Hepatocyte (in vitro differentiated cells): Measurements from ENCODE around the gene DOC2B.

ENCODE experiments used
- EZH2 ChIP-seq: fragments of 200-600 bp; sonication (generic); IDR thresholded peaks from 2 replicates; pipeline ENCODE4 v1.6.1; 2016; ENCODE audit warnings: antibody characterized with exemption, mild to moderate bottlenecking, borderline replicate concordance
- EZH2phosphoT487 ChIP-seq: fragments of 200-600 bp; sonication (generic); IDR thresholded peaks from one replicate; pipeline ENCODE4 v1.6.1; 2018; ENCODE audit warnings: antibody characterized with exemption, mild to moderate bottlenecking, low read depth, moderate library complexity; ENCODE audit not compliant: unreplicated experiment, severe bottlenecking
- TF ChIP-seq, protein P1 (sequence below): fragments of 200-600 bp; sonication (generic); IDR thresholded peaks from 2 replicates; pipeline ENCODE4 v1.5.1; 2016; ENCODE audit warnings: antibody characterized with exemption, mild to moderate bottlenecking; ENCODE audit not compliant: poor library complexity

DNA sequence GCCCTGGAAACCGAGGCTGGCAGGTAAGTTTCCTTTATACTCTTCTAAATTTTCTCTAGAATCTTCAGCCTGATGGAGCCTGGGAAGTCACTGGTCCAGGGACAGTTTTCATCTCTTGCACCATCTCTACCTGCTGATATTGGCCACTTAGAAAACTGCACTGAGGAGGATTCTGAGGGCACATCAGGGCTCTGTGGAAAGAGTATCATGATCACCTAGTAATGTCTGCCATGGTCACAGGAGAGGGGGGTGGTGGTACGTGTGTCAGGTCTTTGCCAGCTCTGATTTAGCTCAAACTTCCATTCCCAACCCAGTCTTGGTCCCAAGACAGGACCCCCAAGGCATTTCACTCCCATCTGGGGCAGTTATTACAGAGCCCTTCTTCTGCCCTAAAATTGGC lies 35.2 kb upstream of the DOC2B start:
- TF ChIP-seq, protein P1, sequence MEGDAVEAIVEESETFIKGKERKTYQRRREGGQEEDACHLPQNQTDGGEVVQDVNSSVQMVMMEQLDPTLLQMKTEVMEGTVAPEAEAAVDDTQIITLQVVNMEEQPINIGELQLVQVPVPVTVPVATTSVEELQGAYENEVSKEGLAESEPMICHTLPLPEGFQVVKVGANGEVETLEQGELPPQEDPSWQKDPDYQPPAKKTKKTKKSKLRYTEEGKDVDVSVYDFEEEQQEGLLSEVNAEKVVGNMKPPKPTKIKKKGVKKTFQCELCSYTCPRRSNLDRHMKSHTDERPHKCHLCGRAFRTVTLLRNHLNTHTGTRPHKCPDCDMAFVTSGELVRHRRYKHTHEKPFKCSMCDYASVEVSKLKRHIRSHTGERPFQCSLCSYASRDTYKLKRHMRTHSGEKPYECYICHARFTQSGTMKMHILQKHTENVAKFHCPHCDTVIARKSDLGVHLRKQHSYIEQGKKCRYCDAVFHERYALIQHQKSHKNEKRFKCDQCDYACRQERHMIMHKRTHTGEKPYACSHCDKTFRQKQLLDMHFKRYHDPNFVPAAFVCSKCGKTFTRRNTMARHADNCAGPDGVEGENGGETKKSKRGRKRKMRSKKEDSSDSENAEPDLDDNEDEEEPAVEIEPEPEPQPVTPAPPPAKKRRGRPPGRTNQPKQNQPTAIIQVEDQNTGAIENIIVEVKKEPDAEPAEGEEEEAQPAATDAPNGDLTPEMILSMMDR, result no peak
- no peak for TF ChIP-seq EZH2
- no peak for TF ChIP-seq EZH2phosphoT487
